NCI-H748 treated with DMSO at 0.1 percent for 48 hours (cell line): ENCODE measurements around the gene C3orf18.

Experiments used
- DNase-seq: peaks from one replicate; lab custom pipeline; 2025; lab: John Stamatoyannopoulos, UW

The C3orf18 gene

DNA sequence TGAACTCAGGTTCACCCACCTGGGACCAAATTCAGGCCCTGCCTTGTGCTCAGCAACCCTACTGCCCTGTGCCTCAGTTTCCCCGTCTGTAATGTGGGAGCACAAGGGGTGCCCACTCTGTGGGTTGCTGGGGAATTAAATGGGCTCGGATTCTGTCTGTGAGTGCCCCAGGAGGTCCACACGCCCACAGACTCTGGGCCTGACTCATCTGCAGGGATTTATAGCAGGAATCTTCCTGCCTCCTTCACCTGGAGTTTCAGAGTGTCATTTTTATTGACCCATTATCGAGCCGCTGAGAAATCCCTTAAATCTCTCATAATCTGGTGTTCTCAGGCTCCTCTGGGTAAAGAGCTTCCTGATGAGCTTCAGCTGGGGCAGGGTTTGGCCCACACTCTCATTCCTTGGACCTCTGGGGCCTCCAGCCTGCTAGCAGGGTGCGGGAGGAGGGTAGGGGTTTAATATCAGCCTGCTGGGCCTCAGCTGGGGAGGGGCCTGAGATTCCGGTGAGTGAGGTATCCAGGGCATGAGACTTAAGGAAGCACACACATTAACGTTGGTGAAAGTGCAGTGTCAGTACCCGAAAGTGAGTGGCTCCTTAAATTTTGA, 16.4 kb downstream of the C3orf18 start:
- DNase-seq: no peak

DNA sequence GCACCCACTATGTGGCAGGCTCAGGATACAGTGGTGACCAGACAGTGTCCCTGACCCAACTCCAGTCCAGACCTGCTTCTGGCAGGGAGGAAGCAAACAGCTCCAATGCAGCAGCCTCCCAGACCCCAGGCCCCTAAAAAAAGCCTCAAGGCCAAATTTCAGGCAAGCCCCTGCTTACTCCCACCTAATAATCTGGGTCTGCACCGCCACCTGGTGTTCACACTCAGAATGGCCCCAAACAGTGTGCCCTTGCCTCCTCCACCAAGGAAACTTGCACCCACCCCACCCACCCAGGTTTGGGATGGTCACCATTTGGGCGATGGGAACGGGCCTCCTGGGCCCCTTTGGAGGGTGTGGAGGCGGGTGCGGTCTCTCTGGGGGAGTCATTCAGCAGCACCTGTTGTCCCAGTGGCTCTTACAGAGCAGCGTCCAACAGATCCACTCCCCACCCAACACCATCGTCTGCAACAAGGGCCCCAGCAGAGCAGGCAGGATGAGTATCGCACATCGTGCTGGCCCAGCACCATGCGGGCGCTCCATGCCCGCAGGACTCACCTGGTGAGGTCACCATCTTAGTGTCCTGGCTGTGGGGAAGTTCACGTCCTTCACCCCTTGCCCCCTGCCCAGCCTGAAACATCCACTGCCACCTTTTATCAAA, 17.3 kb downstream of the C3orf18 start:
- no peak for DNase-seq

DNA sequence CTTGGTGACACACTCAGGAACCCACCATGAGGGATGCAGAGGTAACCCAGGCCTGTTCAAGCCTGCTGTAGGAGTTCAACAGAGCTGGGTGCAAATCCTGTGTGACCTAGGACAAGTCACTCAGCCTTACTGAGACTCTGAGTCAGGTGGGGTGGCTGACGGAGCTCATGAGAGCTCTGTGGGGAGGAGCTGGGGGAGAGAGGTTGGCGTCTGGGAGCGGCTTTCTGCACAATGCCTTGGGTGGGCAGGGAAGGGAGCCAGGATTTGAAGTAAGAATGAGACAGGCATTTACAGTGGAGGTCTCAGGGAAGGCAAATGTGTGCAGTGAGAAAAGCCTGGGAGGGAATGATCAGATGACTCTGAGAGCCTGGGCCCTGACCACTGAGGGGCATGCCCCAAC, 18.3 kb downstream of the C3orf18 start:
- DNase-seq: no peak

DNA sequence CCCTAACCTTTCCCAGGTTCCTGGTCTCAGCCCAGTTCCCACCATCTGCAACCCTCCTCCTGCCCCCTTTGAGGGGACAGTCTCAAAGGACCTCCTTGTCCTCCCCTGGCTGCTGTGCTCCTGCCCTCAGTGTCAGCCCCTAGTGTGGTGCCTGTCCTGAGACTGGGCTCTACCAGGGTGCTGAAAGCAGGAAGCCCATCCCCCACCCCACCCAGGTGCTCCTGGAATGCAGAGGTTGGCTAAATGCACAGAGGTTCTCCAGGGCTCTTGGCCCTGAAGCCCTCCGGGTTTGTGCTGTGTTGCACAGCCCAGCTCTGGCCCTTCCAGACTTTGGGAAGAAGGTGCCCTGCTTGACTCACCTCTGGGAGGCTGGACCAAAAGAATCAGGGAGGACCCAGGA, 21.8 kb downstream of the C3orf18 start:
- DNase-seq: no peak

DNA sequence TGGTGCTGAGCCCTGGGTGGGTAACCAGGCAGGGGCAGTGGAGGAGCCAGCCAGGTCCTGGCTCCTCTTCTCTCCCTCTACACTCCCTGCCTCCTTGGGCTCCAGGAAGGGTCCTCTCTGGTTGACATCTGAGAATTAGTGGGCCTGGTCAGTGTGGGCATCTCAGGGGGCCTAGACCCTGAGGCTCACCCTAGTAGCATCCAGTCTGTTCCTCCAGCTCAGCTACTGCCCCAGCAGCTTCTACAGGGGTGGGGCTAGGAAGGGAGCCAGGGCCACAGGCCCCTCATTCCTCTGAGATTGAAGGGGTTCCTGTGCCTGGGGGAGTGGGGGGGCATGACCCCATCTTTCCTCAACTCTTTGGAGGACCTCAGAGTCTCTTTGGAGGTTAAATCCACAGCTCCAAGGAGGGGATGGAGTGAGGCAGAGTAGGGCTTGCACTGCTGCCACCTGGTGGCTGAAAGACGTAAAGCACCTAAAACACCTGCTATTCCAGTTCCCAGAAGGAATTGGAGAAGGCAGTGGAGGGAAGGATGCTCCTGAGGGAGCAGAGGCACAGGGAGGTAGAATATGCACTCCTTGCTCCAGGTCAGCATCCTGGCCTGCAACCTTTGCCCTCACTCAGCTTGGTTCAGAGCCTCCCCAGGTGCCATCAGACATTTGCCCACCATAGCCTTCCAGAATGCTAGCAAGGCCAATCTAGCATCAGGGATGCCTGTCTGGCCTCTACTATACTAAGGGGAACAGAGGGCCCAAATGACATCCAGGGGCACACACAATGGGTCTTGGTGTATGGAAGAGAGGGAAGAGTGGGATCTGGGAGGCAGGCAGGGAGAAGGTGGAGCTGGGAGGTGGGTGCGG, 25.1 kb downstream of the C3orf18 start:
- DNase-seq: peak; percentile 32

DNA sequence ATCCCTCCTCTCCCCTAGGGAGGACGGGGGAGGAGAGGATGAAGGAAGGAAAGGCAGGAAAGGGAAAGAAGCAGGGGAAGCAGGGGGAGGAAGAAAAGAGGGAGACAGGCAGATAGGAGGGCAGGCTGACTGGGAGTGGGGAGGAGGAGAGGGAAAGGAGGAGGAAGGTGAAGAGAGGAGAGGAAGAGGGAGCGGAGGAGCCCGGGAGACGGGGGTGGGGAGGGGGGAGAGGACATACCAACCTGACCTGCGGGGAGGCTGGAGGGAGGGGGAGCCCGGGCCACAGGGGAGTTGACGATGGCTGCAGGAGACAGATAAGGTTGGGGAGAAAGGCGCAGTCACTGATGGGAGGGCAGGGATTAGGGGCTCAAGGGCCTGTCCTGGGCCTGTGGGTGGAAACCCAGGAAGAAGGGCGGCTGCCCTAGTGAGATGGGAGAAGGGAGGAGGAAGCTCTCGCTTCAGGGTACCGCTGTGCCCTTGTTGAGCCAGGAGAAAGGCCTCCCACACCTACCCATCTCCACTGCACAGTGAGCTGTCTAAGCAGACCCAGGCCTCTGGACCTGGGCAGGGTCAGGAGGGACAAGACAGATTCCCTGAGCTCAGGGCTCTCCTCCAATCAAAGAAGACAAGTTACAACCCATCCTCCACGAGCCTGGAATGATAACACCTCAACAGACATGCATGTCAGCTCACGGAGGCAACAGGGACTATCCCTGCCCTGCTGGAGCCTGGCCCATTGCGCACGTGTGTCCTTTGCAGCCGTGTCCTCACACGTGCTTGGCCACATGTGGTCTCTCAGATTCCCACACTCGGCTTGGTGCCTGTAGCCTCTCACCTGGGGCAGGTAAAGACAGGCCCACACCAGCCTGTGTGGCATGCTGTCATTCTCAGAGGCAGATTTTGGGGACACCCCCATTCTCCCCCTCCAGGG, 27.9 kb downstream of the C3orf18 start:
- no peak for DNase-seq

DNA sequence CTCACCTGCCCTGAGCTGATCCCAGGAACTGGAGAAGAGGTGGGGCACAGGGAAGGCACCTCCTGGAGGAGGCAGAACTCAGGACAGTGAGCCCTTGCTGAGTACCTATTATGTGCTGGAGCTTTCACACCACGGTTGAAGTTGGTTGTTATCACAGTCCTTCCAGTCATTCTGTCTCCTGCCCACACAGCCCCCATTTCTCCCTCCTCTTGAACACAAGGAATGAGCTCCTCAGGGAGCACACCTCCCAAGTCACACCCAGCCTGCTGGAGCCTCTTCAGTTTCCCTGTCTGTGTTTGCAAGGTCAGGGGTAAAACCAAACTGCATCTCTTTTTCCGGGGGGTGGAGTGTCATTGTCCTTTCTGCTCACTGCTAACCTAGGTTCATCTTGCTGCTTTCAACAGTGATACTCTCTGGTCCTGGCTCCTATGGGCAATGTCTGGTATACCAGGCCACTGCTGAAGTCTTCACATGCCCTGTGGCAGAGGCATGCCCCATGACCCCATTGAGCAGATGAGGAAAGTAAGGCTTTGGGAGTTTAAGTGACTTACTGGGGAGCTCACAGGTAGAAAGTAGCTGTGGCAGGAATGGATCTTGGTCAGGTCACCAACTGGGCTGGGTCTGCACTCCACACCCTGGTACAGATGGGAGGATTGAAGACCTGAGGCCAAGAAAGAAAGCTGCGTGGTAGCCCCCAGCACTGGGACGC, 30.0 kb downstream of the C3orf18 start:
- no peak for DNase-seq

DNA sequence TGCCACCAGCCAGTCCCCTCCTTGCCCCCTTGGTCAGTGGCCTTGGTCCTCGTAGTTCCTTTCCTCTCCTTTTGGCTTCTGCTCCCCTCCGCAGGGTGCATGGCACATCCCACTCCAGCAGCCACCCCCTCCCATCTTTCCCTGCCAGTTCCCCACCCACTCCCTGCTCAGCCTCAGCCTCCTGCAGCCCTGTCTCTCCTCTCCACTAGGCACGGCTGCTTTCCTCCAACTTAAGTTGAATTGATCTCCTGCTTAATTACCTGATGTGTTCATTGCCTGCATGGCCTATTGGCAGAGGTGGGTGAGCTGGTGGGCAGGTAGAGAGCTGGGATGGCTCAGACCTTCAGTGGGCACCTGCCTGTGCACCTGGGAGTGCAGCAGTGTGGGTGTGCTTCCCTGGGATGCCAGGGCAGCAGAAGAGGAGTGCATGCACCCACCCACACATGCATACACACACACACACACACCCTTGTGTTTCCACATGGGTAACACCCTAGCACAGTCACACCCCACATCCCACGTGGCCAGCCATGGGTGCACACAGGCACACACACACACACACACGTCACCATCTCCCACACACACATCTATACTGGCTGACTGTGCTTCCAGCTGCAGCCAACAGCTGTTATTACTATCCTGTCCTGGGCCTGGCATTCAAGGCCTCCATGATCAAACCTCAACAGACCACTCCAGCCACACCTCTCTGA, 30.9 kb downstream of the C3orf18 start:
- no peak for DNase-seq

DNA sequence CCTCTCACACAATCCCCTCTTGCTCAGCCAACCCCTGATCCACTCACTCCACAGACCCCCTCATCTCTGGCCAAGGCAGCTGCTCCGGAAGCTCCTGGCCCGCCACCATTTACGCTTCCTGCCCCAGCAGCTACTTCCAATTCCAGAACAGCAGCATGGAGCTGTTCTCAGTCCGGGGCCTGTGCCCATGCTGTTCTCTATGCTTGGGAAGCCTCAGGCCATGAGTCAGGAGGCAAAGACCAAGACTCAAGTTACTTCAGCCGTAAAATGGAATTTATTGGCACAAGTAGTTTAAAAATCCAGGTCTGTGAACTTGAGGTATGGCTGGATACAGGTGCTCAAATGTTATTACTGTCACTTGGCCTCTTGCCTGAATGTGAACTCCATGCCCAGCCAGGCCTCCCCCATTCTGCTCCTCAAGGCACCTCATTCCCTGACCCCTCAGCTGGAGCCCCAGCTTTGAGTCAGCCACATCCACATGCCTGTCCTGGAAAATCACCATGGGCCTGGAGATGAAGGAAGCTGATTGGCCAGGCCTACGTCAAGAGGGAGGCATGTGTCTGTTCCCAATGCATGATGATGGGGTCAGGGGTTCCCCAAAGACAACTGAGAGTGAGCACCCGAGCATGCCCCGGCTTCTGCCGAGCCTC, 32.7 kb downstream of the C3orf18 start:
- no peak for DNase-seq

DNA sequence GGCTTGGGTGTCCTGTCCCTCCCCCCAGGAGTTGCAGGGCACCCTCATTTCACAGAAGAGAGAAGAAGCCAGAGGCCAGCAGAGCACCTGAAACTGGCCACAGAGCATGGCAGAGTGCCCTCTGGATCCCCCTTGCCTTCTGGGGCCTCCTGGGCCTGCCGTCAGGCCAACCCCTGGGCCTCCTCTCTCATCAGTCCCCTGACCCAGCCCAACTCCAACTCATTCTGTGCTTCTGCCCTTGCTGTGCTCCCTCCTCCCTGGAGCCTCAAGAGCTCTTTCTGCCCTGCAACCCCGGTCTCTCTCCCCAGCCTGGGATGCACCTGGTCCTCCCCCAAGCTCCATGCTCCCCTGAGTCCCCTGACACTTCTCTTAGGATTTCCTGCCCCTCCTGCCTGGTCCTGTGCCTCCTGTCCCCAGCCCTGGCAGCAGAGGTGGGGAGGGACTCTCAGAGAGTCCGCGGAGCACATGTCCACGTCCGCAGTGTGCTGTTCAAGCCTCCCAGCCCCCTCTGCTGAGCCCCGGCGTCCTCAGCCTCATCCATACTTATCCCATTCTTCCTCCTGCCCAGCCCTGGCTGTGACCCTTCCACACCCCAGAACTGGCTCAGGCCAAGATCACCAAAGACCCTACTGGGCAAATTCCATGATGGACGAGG, 33.6 kb downstream of the C3orf18 start:
- no peak for DNase-seq

DNA sequence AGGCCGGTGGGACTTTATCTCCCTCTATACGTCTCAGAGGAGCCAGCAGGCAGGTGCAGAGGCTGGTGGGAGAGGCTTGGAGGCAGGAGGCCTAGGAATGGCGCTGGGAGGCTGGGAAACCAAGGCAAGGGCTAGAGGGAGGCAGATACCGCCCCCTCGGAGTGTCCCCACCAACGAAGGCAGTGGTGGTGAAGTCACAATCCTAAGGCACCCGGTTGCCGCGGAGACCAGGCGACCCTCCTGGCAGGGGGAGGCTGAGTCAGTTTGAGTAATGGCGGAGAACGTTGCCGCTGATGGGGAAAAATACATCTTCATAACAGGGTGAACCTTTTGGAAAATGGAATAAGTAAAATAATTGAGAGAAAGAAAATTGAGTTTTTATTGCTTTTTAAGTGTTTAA, 34.2 kb downstream of the C3orf18 start:
- no peak for DNase-seq

DNA sequence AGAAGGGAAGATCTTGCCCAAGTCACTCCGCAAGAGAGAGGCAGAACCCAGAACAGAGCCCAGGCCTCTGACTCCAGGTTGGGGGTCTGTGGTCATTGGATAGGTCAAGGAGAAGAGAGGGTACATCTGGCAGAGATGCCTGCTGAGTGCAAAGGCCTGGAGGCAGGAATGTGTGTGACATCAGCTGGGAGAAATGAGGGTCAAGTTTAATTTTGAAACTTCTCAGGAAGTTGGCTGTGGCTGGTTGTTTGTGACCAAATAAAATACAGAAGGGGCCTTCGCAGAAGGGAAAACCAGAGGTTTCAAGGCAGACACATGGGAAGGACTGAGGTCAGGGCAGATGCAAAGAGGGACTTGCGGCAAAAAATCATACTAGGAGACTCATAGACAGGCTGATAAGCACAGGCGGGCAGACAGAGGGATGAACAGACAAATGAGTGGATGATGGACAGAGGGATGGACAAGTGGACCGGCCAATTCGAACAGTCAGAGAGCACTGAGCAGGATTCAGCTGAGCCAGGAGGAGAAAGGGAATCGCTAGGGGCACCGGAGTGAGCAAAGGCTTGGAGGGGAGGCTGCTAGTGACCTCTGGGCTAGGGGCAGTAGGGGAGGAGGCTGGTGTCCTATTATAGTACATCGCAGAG, 35.4 kb downstream of the C3orf18 start:
- no peak for DNase-seq

DNA sequence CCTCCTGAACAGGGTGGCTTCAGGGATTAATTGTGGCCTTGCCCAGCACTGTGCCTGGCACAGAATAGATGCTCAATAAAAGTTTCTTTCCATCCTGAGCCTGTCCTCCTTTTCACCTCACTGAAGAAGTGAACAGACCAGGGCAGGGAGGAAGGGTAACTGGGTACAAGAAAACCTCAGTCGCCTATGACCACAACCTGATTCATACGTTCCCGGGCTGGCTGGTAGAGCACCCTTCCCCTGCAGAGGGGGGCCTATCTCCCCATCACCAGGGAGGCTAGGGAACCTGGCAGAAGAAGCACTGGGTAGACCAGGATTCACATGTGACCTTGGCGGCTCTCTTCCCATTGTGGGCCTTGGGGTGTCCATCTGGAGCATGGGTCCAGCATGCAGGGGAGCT, 36.3 kb downstream of the C3orf18 start:
- DNase-seq: no peak

DNA sequence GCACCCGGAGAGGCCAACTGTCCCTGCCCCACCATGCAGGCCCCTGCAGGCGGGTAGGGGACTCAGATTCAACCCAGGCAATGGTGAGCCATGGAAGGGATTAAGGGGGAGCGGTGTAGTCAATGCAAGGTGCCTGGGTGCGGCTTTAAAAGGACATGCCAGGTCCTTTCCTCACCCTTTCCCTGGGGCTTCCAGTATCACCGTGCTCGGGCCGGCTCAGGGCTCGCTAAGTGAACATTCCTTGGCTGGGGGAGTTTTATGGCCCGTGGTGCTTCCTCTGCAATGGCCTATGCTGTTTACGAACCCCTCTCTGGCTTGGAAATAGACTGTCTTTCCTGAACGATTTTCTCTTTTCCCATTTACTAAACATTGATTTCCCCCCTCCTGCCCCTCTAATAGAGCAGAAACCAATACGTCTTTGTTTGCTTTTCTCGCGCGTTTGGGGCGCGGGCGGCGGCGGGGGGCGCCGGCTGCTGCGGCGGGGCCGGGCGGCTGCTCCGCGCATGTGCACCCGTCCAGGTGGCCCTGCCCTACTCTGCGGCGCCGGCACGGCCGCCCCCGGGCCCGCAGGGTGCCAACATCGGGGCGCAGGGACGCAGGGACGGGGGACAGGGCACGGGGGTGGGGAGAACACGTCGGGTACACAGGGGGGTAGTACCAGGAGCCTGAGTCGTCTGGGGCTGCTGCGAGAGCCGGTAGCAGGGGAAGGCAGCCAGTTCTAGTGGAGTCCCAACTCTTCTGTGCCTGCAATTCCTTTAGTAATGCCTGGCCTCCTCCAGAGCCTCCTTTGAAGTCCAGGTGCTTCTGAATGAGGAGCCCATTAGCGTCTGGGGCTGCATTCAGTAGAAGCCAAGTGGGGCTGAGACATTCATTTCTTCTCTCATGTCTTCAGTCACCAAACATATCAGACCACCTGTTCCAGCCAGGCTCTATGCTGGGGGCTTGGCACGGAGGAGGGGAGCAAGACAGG, 37.3 kb downstream of the C3orf18 start:
- no peak for DNase-seq

DNA sequence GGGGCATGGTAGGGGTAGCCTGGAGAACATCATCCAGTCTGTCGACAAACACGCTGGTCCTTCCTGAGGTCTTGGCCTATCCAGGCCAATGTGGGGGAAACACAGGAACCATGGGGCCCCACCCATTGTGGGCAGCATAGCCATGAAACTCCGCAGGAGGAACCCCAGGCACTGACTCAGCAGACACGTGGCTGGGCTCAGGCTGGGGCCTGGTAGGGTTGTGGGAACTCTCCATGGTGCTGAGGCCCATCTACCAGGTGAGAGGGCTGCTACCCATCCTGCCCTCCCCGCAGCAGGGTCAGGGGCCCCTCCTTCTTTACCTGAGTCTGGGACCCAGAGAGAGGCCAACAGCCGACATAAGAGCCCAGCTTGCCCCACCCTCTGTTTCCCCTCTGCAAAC, 41.6 kb downstream of the C3orf18 start:
- no peak for DNase-seq

DNA sequence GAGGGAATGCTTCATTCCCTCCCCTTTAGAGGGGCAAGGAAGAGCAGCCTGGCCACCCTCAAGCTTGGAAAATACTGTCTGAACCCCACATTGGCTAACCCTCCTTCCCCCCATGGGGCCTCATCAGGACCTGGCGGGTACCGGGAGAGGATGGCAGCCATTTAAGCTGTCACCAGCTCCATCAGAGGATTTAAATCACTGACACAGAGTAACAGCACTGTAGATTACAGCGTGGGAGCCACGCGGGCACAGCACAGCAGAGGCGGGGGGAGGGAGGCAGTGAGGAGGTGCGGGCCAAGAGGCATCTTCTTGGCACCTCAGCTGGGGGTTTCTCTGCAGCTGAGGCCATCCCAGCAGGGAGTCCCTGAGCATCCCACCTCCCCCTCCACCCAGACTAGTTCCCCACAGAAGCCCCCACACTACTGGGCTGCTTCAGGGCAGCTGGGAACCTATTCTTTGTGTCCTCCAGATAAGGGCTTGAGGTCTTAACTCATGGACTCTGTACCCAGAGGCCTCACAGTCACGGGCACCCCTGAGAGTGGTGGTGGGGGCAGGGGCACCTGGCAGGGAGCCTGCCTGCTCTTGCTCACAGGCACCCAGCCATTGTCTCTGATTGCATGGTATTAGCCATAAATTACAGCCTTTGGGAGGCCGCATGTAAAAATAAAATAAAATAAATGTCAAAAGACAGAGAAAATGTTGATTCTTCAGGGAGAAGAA, 42.2 kb downstream of the C3orf18 start:
- no peak for DNase-seq

DNA sequence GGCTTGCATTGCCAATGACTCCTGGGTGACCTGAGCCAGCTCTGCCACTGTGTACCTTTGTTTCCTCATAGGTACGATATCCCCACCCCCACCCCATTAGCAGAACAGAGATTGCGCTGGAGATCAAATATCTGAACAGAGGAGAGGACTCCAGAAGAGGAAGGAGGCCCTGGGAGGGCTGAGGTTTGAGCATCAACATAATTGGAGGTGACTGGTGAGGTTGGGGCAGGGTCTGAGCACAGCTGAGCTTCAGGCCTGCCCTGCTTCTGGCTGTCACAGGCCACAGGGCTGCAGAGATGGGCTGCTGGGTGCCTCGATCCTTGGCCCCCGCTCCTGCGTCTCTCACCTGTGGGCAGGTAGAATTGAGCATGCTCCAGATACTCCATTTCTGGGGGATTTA, 42.8 kb downstream of the C3orf18 start:
- no peak for DNase-seq
